ENCODE data around the gene SUN1. TPM values are rescaled to one million over a fixed set of nuclear protein-coding genes. Genes with fewer than 3 reads are reported as not detected.

The SUN1 gene
- total and polyA plus RNA-seq, 2 donors (not counting 1 experiment from before 2014, with no cell fraction given) = 198 to 254 TPM

- Histone ChIP-seq H3K9ac (ENCODE audit: low read length) (no peak overlapping the region), H3K9me3 (ENCODE audit: control extremely low read depth in 1 of 3, control insufficient read depth in 2 of 3, insufficient read depth in 1 of 3, low read length in 2 of 3) (peaks cover 0 to 8% (median 0%) of the 10 kb centered on the region in 3 donors), H2AFZ (ENCODE audit: insufficient read depth, low read depth, low read length, poor library complexity, severe bottlenecking) (no peak overlapping the region), H3K4me1 (ENCODE audit: control insufficient read depth in 2 of 2, insufficient read depth in 2 of 2, low read length in 2 of 2) (no peaks in the 10 kb centered on the region), H3K79me2 (ENCODE audit: control insufficient read depth, insufficient read depth, low read length) (peaks cover 99% of the 10 kb centered on the region), H4K20me1 (ENCODE audit: control insufficient read depth, insufficient read depth, low read length, poor library complexity, severe bottlenecking) (peaks cover 98% of the 10 kb centered on the region), H3K27ac (ENCODE audit: low read length in 2 of 2) (no peak overlapping the region), H3K4me3 (ENCODE audit: control extremely low read depth in 1 of 5, extremely low read depth in 1 of 5, insufficient read depth in 1 of 5, low read depth in 2 of 5, low read length in 4 of 5) (no peak overlapping the region), H3K27me3 (replicated peaks in 1 of 4; ENCODE audit: control extremely low read depth in 1 of 4, control insufficient read depth in 3 of 4, insufficient read depth in 4 of 4, low read length in 3 of 4) (no peaks in the 10 kb centered on the region), H3K36me3 (replicated peaks in 1 of 2; ENCODE audit: control extremely low read depth in 1 of 2, control insufficient read depth in 1 of 2, extremely low read depth in 1 of 2, insufficient read depth in 2 of 2, low read length in 1 of 2) (peaks cover under 1 to 35% of the 10 kb centered on the region in 2 experiments), H3K4me2 (replicated peaks; ENCODE audit: low read depth, low read length, poor library complexity, severe bottlenecking) (no peak overlapping the region)
- ChIA-PET POLR2A (no interaction called here), CTCF (no interaction called here)
- no peak for TF ChIP-seq EZH2 (IDR thresholded peaks at IDR 0.05; ENCODE audit: borderline replicate concordance, insufficient read depth, low read depth, low read length, poor library complexity, severe bottlenecking)
- TF ChIP-seq, protein P1, sequence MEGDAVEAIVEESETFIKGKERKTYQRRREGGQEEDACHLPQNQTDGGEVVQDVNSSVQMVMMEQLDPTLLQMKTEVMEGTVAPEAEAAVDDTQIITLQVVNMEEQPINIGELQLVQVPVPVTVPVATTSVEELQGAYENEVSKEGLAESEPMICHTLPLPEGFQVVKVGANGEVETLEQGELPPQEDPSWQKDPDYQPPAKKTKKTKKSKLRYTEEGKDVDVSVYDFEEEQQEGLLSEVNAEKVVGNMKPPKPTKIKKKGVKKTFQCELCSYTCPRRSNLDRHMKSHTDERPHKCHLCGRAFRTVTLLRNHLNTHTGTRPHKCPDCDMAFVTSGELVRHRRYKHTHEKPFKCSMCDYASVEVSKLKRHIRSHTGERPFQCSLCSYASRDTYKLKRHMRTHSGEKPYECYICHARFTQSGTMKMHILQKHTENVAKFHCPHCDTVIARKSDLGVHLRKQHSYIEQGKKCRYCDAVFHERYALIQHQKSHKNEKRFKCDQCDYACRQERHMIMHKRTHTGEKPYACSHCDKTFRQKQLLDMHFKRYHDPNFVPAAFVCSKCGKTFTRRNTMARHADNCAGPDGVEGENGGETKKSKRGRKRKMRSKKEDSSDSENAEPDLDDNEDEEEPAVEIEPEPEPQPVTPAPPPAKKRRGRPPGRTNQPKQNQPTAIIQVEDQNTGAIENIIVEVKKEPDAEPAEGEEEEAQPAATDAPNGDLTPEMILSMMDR (IDR thresholded peaks at IDR 0.05) = no peak
- Mint-ChIP-seq H3K27ac (no peak overlapping the region), H3K4me3 (no peak overlapping the region), H3K27me3 (no peaks in the 10 kb centered on the region), H3K9me3 (ENCODE audit: insufficient read depth) (no peaks in the 10 kb centered on the region), H3K4me1 (peaks cover 23% of the 10 kb centered on the region)
- intact Hi-C loops (cut with micrococcal nuclease) = no loop called here
- no peak for DNase-seq
- no peak for ATAC-seq (ENCODE audit: low read depth)
- WGBS (ENCODE audit: insufficient coverage) = 95% methylated on average over 24 of the region's 31 CpGs
Measured at GRCh38 chr7:884191-885003, 52.1 kb downstream of the SUN1 start.

GRCh38 chr7:885261-885892, 53.1 kb downstream of the SUN1 start:
- ChIA-PET POLR2A (interaction anchor here (0.6 kb wide), 1 partner anchor 55 kb away, joined by 5 read pairs; no protein-coding TSS in a partner anchor), CTCF (interaction anchor here (0.9 kb wide), 1 partner anchor 22 kb away, joined by 3 read pairs; no protein-coding TSS in a partner anchor)
- H2AFZ ChIP-seq (ENCODE audit: insufficient read depth, low read depth, low read length, poor library complexity, severe bottlenecking) = no peak overlapping the region
- H3K9me3 Mint-ChIP-seq (ENCODE audit: insufficient read depth) = no peaks in the 10 kb centered on the region
- peaks cover 18% of the 10 kb centered on the region for H3K4me1 Mint-ChIP-seq
- H3K79me2 ChIP-seq (ENCODE audit: control insufficient read depth, insufficient read depth, low read length) = peaks cover 91% of the 10 kb centered on the region
- peaks cover 0 to 8% (median 0%) of the 10 kb centered on the region in 3 donors for H3K9me3 ChIP-seq (ENCODE audit: control extremely low read depth in 1 of 3, control insufficient read depth in 2 of 3, insufficient read depth in 1 of 3, low read length in 2 of 3)
- no peaks in the 10 kb centered on the region for H3K4me1 ChIP-seq (ENCODE audit: control insufficient read depth in 2 of 2, insufficient read depth in 2 of 2, low read length in 2 of 2)
- no peak for DNase-seq
- H3K27me3 Mint-ChIP-seq = no peaks in the 10 kb centered on the region
- intact Hi-C loops (cut with micrococcal nuclease) = no loop called here
- no peak overlapping the region for H3K4me2 ChIP-seq (replicated peaks; ENCODE audit: low read depth, low read length, poor library complexity, severe bottlenecking)
- peaks cover 0 to 35% of the 10 kb centered on the region in 2 experiments for H3K36me3 ChIP-seq (replicated peaks in 1 of 2; ENCODE audit: control extremely low read depth in 1 of 2, control insufficient read depth in 1 of 2, extremely low read depth in 1 of 2, insufficient read depth in 2 of 2, low read length in 1 of 2)
- no peak overlapping the region for H3K27ac ChIP-seq (ENCODE audit: low read length in 2 of 2)
- H3K4me3 ChIP-seq (ENCODE audit: control extremely low read depth in 1 of 5, extremely low read depth in 1 of 5, insufficient read depth in 1 of 5, low read depth in 2 of 5, low read length in 4 of 5) = no peak overlapping the region
- H3K4me3 Mint-ChIP-seq = no peak overlapping the region
- WGBS (ENCODE audit: insufficient coverage) = 94% methylated on average over 21 of the region's 25 CpGs
- ATAC-seq (ENCODE audit: low read depth) = no peak
- no peak for TF ChIP-seq EZH2 (IDR thresholded peaks at IDR 0.05; ENCODE audit: borderline replicate concordance, insufficient read depth, low read depth, low read length, poor library complexity, severe bottlenecking)
- TF ChIP-seq, protein P1 (IDR thresholded peaks at IDR 0.05) = no peak
- H4K20me1 ChIP-seq (ENCODE audit: control insufficient read depth, insufficient read depth, low read length, poor library complexity, severe bottlenecking) = peaks cover 95% of the 10 kb centered on the region
- H3K9ac ChIP-seq (ENCODE audit: low read length) = no peak overlapping the region
- H3K27ac Mint-ChIP-seq = no peak overlapping the region
- no peaks in the 10 kb centered on the region for H3K27me3 ChIP-seq (replicated peaks in 1 of 4; ENCODE audit: control extremely low read depth in 1 of 4, control insufficient read depth in 3 of 4, insufficient read depth in 4 of 4, low read length in 3 of 4)
